ENCODE measurements around the gene RGS6. TPM values are rescaled to one million over a fixed set of nuclear protein-coding genes. Genes with fewer than 3 reads are reported as not detected.

Gene RGS6
- total RNA-seq, 1 donor from 2014 or later = 2.8 TPM

DNA sequence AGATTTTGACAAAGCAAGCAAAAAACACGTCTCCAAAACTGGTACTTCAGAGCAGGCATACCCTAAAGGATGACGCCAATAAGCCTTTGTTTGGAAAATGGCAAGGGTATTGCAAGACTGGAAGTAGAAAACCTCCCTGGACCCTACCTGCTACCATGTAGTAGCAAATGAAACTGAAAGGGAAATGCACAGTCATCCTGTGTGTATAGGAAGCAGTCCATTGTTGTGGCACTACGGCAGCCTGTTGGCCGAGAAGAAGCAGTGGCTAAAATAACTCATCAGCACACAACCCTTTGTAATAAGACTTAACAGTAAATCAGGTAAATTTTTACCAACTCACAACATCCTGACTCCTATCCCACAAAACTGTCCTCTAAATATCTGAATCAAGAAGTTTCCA lies 386.4 kb downstream of the RGS6 start:
- no peak overlapping the region for H3K27ac Mint-ChIP-seq (ENCODE audit: unreplicated experiment)
- peaks cover 2% of the 10 kb centered on the region for H3K9me3 Mint-ChIP-seq
- no peak for DNase-seq (ENCODE audit: low read depth, low spot score)
- no peaks in the 10 kb centered on the region for H3K4me1 Mint-ChIP-seq
- peaks cover 2% of the 10 kb centered on the region for H3K36me3 Mint-ChIP-seq (ENCODE audit: low read depth)
- H3K4me3 Mint-ChIP-seq = no peak overlapping the region
- no peaks in the 10 kb centered on the region for H3K27me3 Mint-ChIP-seq (ENCODE audit: low read depth)
- TF ChIP-seq, protein P1, sequence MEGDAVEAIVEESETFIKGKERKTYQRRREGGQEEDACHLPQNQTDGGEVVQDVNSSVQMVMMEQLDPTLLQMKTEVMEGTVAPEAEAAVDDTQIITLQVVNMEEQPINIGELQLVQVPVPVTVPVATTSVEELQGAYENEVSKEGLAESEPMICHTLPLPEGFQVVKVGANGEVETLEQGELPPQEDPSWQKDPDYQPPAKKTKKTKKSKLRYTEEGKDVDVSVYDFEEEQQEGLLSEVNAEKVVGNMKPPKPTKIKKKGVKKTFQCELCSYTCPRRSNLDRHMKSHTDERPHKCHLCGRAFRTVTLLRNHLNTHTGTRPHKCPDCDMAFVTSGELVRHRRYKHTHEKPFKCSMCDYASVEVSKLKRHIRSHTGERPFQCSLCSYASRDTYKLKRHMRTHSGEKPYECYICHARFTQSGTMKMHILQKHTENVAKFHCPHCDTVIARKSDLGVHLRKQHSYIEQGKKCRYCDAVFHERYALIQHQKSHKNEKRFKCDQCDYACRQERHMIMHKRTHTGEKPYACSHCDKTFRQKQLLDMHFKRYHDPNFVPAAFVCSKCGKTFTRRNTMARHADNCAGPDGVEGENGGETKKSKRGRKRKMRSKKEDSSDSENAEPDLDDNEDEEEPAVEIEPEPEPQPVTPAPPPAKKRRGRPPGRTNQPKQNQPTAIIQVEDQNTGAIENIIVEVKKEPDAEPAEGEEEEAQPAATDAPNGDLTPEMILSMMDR (conservative IDR thresholded peaks at IDR 0.05) = no peak

DNA sequence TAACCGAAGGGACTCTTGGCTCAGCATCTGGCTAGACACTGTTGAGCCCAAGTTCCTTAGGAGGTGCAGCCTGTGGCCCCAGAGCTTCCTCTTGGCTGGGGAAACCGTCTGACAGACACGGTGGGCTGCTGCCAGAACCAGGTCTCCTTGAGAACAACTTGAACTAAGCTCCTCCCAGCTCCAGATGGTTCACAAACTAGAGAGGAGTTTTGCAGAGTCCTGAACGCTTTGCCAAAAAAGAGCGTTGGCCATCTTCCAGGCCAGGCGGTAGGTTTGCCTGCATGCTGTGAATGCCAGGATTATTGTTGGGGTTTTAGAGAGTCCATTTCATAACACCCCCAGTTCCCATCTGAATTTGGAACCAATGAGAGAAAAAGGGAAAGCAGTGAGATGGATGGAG lies 399.8 kb downstream of the RGS6 start:
- Mint-ChIP-seq H3K9me3 (no peaks in the 10 kb centered on the region), H3K4me3 (no peak overlapping the region), H3K27me3 (ENCODE audit: low read depth) (no peaks in the 10 kb centered on the region), H3K4me1 (no peaks in the 10 kb centered on the region), H3K36me3 (ENCODE audit: low read depth) (no peaks in the 10 kb centered on the region), H3K27ac (ENCODE audit: unreplicated experiment) (no peak overlapping the region)
- DNase-seq (ENCODE audit: low read depth, low spot score) = no peak
- TF ChIP-seq, protein P1 (conservative IDR thresholded peaks at IDR 0.05) = no peak

DNA sequence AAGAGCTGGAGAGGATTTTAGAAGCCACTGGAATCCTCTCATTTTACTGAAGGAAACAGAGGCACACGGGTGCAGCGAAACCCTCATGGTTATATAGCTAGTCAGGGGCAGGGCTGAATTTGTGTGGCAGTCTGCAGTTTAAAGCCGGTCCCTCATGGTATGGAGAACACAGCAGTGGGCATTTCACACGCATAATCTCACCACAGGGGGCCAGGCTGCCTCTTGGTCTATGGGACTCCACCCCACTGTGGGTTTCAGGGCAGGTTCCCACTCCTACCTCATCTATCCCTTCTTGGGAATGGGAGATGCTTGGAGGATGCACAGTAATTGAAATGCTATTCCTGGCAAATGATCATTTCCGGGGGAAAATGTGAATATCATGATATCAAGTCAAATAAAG lies 400.6 kb downstream of the RGS6 start:
- no peak overlapping the region for H3K4me3 Mint-ChIP-seq
- no peaks in the 10 kb centered on the region for H3K27me3 Mint-ChIP-seq (ENCODE audit: low read depth)
- TF ChIP-seq, protein P1 (conservative IDR thresholded peaks at IDR 0.05) = no peak
- H3K9me3 Mint-ChIP-seq = no peaks in the 10 kb centered on the region
- no peak for DNase-seq (ENCODE audit: low read depth, low spot score)
- no peaks in the 10 kb centered on the region for H3K4me1 Mint-ChIP-seq
- no peaks in the 10 kb centered on the region for H3K36me3 Mint-ChIP-seq (ENCODE audit: low read depth)
- no peak overlapping the region for H3K27ac Mint-ChIP-seq (ENCODE audit: unreplicated experiment)

DNA sequence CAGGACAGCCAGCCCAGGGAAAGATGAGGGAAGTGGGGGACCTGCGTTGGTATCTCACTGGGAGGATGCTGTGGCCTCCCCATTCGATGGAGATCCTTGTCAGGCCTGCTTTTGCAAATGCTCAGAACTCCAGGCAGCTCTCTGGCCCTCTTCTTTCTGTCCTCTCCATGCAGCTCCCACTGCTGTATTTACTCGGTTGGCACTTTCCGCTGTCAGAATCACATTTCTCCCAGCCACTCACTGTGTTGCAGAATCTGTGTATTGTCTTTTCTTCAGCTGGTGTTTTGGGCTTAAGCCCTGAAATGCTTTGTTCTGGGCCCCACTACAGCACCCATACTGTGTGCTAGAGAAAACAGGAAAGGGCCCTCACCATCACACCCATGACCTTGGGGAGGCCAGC lies 401.1 kb downstream of the RGS6 start:
- Mint-ChIP-seq H3K4me1 (no peaks in the 10 kb centered on the region), H3K4me3 (no peak overlapping the region), H3K36me3 (ENCODE audit: low read depth) (no peaks in the 10 kb centered on the region), H3K27me3 (ENCODE audit: low read depth) (no peaks in the 10 kb centered on the region), H3K9me3 (no peaks in the 10 kb centered on the region), H3K27ac (ENCODE audit: unreplicated experiment) (no peak overlapping the region)
- TF ChIP-seq, protein P1 (conservative IDR thresholded peaks at IDR 0.05) = no peak
- DNase-seq (ENCODE audit: low read depth, low spot score) = no peak

DNA sequence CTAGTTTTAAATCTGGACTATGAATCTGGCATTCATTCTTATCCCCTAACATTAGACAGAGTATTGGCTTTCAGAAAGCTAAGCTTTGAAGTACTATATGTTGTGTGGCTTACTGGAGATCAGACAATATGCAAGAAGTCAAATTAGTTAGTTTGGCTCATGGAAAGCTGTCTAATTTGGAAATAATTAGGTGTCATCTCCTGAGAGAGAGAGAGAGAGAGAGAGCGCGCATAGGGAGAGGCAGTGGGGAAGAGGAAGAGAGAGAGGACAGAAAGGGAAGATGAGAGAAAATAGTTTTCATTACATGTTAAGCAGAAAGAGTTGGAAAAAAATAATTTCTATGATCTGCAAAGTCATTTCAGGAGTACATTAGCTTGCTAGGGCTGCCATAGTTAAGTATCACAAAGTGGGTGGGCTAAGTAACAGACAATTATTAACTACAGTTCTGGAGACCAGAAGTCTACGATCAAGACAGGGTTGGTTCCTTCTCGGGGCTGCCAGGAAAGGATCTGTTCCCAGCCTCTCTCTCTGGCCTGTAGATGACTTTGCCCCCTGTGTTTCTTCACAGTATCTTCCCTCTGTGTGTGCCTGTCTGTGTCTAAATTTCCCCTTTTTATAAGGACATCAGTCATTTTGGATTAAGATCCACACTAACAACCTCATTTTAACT lies 404.2 kb downstream of the RGS6 start:
- no peaks in the 10 kb centered on the region for H3K9me3 Mint-ChIP-seq
- H3K27ac Mint-ChIP-seq (ENCODE audit: unreplicated experiment) = no peak overlapping the region
- no peaks in the 10 kb centered on the region for H3K4me1 Mint-ChIP-seq
- no peak overlapping the region for H3K4me3 Mint-ChIP-seq
- DNase-seq (ENCODE audit: low read depth, low spot score) = no peak
- H3K36me3 Mint-ChIP-seq (ENCODE audit: low read depth) = peaks cover 2% of the 10 kb centered on the region
- TF ChIP-seq, protein P1 (conservative IDR thresholded peaks at IDR 0.05) = no peak
- H3K27me3 Mint-ChIP-seq (ENCODE audit: low read depth) = no peaks in the 10 kb centered on the region

Data from neural crest cell (in vitro differentiated cells).